GM21529 (cell line): ENCODE results near the gene LAMA3.

Experiments
- ATAC-seq: cut with Tn5 transposase; IDR thresholded peaks from one replicate; pipeline ENCODE4 v1.9.1; 2021; ENCODE audit not compliant: unreplicated experiment

The LAMA3 gene

GRCh38 chr18:23669804-23670405 is 19.3 kb upstream of the LAMA3 start:
- ATAC-seq, result no peak

GRCh38 chr18:23671564-23671963 is 17.7 kb upstream of the LAMA3 start:
- no peak for ATAC-seq

- ATAC-seq, result no peak
These were observed 15.5 kb upstream of the LAMA3 start for GRCh38 chr18:23673725-23674124.

- ATAC-seq, result no peak
These were observed 14.0 kb upstream of the LAMA3 start for GRCh38 chr18:23675236-23675635.

- ATAC-seq, result no peak
These were observed 13.4 kb upstream of the LAMA3 start for GRCh38 chr18:23675896-23676295.

GRCh38 chr18:23682045-23682444 is 7.2 kb upstream of the LAMA3 start:
- ATAC-seq, result no peak

GRCh38 chr18:23682472-23682871 is 6.8 kb upstream of the LAMA3 start:
- no peak for ATAC-seq

- ATAC-seq, result no peak
These were observed 6.1 kb upstream of the LAMA3 start for GRCh38 chr18:23683155-23683554.

- no peak for ATAC-seq
These were observed 5.6 kb upstream of the LAMA3 start for GRCh38 chr18:23683671-23684070.

- ATAC-seq, result no peak
These were observed 4.6 kb upstream of the LAMA3 start for GRCh38 chr18:23684515-23685197.

- ATAC-seq, result no peak
These were observed 725 bp upstream of the LAMA3 start for GRCh38 chr18:23688528-23688927.

- no peak for ATAC-seq
These were observed 607 bp downstream of the LAMA3 start for GRCh38 chr18:23689616-23690504.

GRCh38 chr18:23690505-23691068 is 1.3 kb downstream of the LAMA3 start:
- no peak for ATAC-seq

GRCh38 chr18:23693846-23694245 is 4.6 kb downstream of the LAMA3 start:
- ATAC-seq, result no peak

GRCh38 chr18:23694637-23695430 is 5.6 kb downstream of the LAMA3 start:
- no peak for ATAC-seq

GRCh38 chr18:23701017-23701416 is 11.8 kb downstream of the LAMA3 start:
- no peak for ATAC-seq

- no peak for ATAC-seq
These were observed 12.4 kb downstream of the LAMA3 start for GRCh38 chr18:23701544-23702064.

- ATAC-seq, result no peak
These were observed 13.4 kb downstream of the LAMA3 start for GRCh38 chr18:23702606-23703005.

GRCh38 chr18:23703057-23703986 is 14.1 kb downstream of the LAMA3 start:
- ATAC-seq, result no peak
